HG02884 (cell line): ENCODE results near the gene ACTL8.

Experiments used
- ATAC-seq: cut with Tn5 transposase; IDR thresholded peaks from one replicate; pipeline ENCODE4 v1.9.1; 2021; ENCODE audit warnings: mild to moderate bottlenecking, moderate library complexity; ENCODE audit not compliant: unreplicated experiment

ACTL8 gene

GRCh38 chr1:17873007-17873675 lies 118.0 kb downstream of the ACTL8 start:
- no peak for ATAC-seq

GRCh38 chr1:17874231-17874630 lies 119.1 kb downstream of the ACTL8 start:
- ATAC-seq: no peak

- no peak for ATAC-seq
Observed at GRCh38 chr1:17874710-17875109, 119.6 kb downstream of the ACTL8 start.

- no peak for ATAC-seq
Observed at GRCh38 chr1:17875171-17875881, 120.2 kb downstream of the ACTL8 start.

GRCh38 chr1:17875882-17876280 lies 120.7 kb downstream of the ACTL8 start:
- no peak for ATAC-seq
